ENCODE results near the gene GRK2. TPM values are rescaled to one million over a fixed set of nuclear protein-coding genes. Genes with fewer than 3 reads are reported as not detected.

The GRK2 gene
- total and polyA plus RNA-seq, 2 of the 13 experiments (the other 11 are each of a cell fraction or from before 2014, with no cell fraction given), result 31.3 to 42.4 TPM

GRCh38 chr11:67265633-67266448 lies 432 bp upstream of the GRK2 start (continued):
- 0 out of 2 replicates have a peak, but pooled peaks have one; percentile 14 for TF ChIP-seq MXD1 (CRISPR knock-in tag; IDR thresholded peaks at IDR 0.05)
- TF ChIP-seq ZNF850 (CRISPR knock-in tag; conservative IDR thresholded peaks at IDR 0.05), result no peak
- TF ChIP-seq ATM (IDR thresholded peaks at IDR 0.05; ENCODE audit: borderline replicate concordance), result no peak
- TF ChIP-seq ZBTB2 (CRISPR knock-in tag; IDR thresholded peaks at IDR 0.05; ENCODE audit: low read depth), result peak; percentile 65; the same call in 1 of the 2 replicates
- no peak for TF ChIP-seq GPN1 (CRISPR knock-in tag; IDR thresholded peaks at IDR 0.05; ENCODE audit: borderline replicate concordance)
- peak; percentile 31; the same call in 1 of the 2 replicates for TF ChIP-seq NR2F2 (IDR thresholded peaks at IDR 0.05; ENCODE audit: borderline replicate concordance, low read depth)
- TF ChIP-seq CCDC6 (CRISPR knock-in tag; IDR thresholded peaks at IDR 0.05), result 0 out of 2 replicates have a peak, but pooled peaks have one; percentile 49
- peak; percentile 40; the same call in 1 of the 2 replicates for TF ChIP-seq MAX (IDR thresholded peaks at IDR 0.05)
- TF ChIP-seq RORA (CRISPR knock-in tag; IDR thresholded peaks at IDR 0.05), result no peak
- TF ChIP-seq ZNF891 (CRISPR knock-in tag; IDR thresholded peaks at IDR 0.05), result 0 out of 2 replicates have a peak, but pooled peaks have one; percentile 28
- peak; percentile 68 for TF ChIP-seq ZNF687 (CRISPR knock-in tag; IDR thresholded peaks at IDR 0.05)
- TF ChIP-seq KLF13 (CRISPR knock-in tag; IDR thresholded peaks at IDR 0.05), result no peak
- TF ChIP-seq GABPB1 (CRISPR knock-in tag; IDR thresholded peaks at IDR 0.05), result peak; percentile 49; the same call in 1 of the 2 replicates
- TF ChIP-seq ZNF446 (CRISPR knock-in tag; IDR thresholded peaks at IDR 0.05), result no peak
- no peak for TF ChIP-seq HIC2 (CRISPR knock-in tag; IDR thresholded peaks at IDR 0.05; ENCODE audit: low read depth)
- TF ChIP-seq ATF7 (IDR thresholded peaks at IDR 0.05), result no peak
- TF ChIP-seq ATF7 (CRISPR knock-in tag; IDR thresholded peaks at IDR 0.05), result 0 out of 2 replicates have a peak, but pooled peaks have one; percentile 35
- TF ChIP-seq ELF4 (CRISPR knock-in tag; IDR thresholded peaks at IDR 0.05; ENCODE audit: borderline replicate concordance), result no peak
- TF ChIP-seq ZNF382 (CRISPR knock-in tag; IDR thresholded peaks at IDR 0.05; ENCODE audit: borderline replicate concordance), result no peak

Data from HepG2 (cell line).